CD14-positive monocyte (primary cell): Measurements from ENCODE around the gene DHX40. TPM values are rescaled to one million over a fixed set of nuclear protein-coding genes. Genes with fewer than 3 reads are reported as not detected.

Experiments
- DNase-seq, 3 donors: peaks; one replicate each; pipeline ENCODE4 v3.0.0-alpha.2; 2011 to 2022
- H2AFZ ChIP-seq: 2 replicates; pipeline ENCODE4 v1.6.0; 2012; ENCODE audit warnings: mild to moderate bottlenecking, low read depth, low read length, inconsistent platforms; ENCODE audit not compliant: insufficient read depth, poor library complexity, severe bottlenecking
- H3K27ac ChIP-seq, 2 donors: 1 replicate in 1 of 2; 2 replicates in 1 of 2; pipeline ENCODE4 v1.5.1; 2012 to 2013; ENCODE audit warnings: low read length in 2 of 2, control low read depth in 1 of 2, inconsistent platforms in 1 of 2, low read depth in 1 of 2, mild to moderate bottlenecking in 1 of 2
- H3K27me3 ChIP-seq, 2 donors: one replicate each; pipeline versions ENCODE4 v1.6.0 to v1.6.1; 2011 to 2013; ENCODE audit warnings: low read length in 2 of 2; ENCODE audit not compliant: control insufficient read depth in 2 of 2, insufficient read depth in 2 of 2
- H3K36me3 ChIP-seq, 2 donors: replicated peaks in 1 of 2; 1 replicate in 1 of 2; 2 replicates in 1 of 2; pipeline versions ENCODE4 v1.5.1 to v1.6.1; 2012 to 2013; ENCODE audit warnings: low read length in 2 of 2, control low read depth in 1 of 2, inconsistent platforms in 1 of 2, mild to moderate bottlenecking in 1 of 2; ENCODE audit not compliant: insufficient read depth in 2 of 2, control insufficient read depth in 1 of 2
- H3K4me1 ChIP-seq, 2 donors: 1 replicate in 1 of 2; 2 replicates in 1 of 2; pipeline versions ENCODE4 v1.5.1 to v1.6.1; 2012 to 2013; ENCODE audit warnings: low read length in 2 of 2, control low read depth in 1 of 2, inconsistent platforms in 1 of 2, mild to moderate bottlenecking in 1 of 2, moderate library complexity in 1 of 2; ENCODE audit not compliant: insufficient read depth in 2 of 2, control insufficient read depth in 1 of 2
- H3K4me2 ChIP-seq: replicated peaks from 2 replicates; pipeline ENCODE3; 2012; ENCODE audit warnings: low read length, moderate library complexity, mild to moderate bottlenecking; ENCODE audit not compliant: poor library complexity, severe bottlenecking; ENCODE audit errors: extremely low read depth
- H3K4me3 ChIP-seq, 3 experiments: fragments of 200-600 bp in 1 of 3; sonication (generic) in 1 of 3; replicated peaks in 1 of 3; 1 replicate in 2 of 3; 2 replicates in 1 of 3; pipeline ENCODE4 v1.5.1; 2011 to 2013; ENCODE audit warnings: low read length in 3 of 3, mild to moderate bottlenecking in 3 of 3, control low read depth in 2 of 3, low read depth in 2 of 3, inconsistent platforms in 1 of 3, moderate library complexity in 1 of 3
- H3K79me2 ChIP-seq: 2 replicates; pipeline ENCODE4 v1.6.0; 2012; ENCODE audit warnings: mild to moderate bottlenecking, control low read depth, inconsistent platforms, low read length, moderate library complexity; ENCODE audit not compliant: insufficient read depth
- H3K9ac ChIP-seq: 2 replicates; pipeline ENCODE4 v1.6.0; 2017; ENCODE audit warnings: low read length, mild to moderate bottlenecking; ENCODE audit not compliant: insufficient read depth, poor library complexity, severe bottlenecking
- H3K9me3 ChIP-seq, 2 donors: replicated peaks in 1 of 2; 1 replicate in 1 of 2; 2 replicates in 1 of 2; pipeline versions ENCODE4 v1.5.1 to v1.6.1; 2012 to 2013; ENCODE audit warnings: low read length in 2 of 2, control low read depth in 1 of 2; ENCODE audit not compliant: control insufficient read depth in 1 of 2, insufficient read depth in 1 of 2
- H4K20me1 ChIP-seq: 2 replicates; pipeline ENCODE4 v1.6.0; 2012; ENCODE audit warnings: mild to moderate bottlenecking, low read length, control low read depth, moderate library complexity; ENCODE audit not compliant: insufficient read depth
- H3K27ac Mint-ChIP-seq, 7 donors: one replicate each; pipeline ENCODE4 v1.8.0; 2020; ENCODE audit warnings: mild to moderate bottlenecking in 7 of 7, mixed read lengths in 7 of 7, moderate library complexity in 6 of 7, inconsistent platforms in 2 of 7
- H3K27me3 Mint-ChIP-seq, 3 donors: one replicate each; pipeline ENCODE4 v1.8.0; 2021 to 2022; ENCODE audit warnings: low read depth in 3 of 3, mild to moderate bottlenecking in 3 of 3, mixed read lengths in 3 of 3, moderate library complexity in 3 of 3, inconsistent platforms in 1 of 3
- H3K36me3 Mint-ChIP-seq, 2 donors: one replicate each; pipeline ENCODE4 v1.8.0; 2020; ENCODE audit warnings: mixed read lengths in 2 of 2, inconsistent platforms in 1 of 2, mild to moderate bottlenecking in 1 of 2
- H3K4me1 Mint-ChIP-seq: one replicate; pipeline ENCODE4 v1.8.0; 2020; ENCODE audit warnings: mild to moderate bottlenecking, mixed read lengths
- H3K4me3 Mint-ChIP-seq, 2 donors: one replicate each; pipeline ENCODE4 v1.8.0; 2020; ENCODE audit warnings: mild to moderate bottlenecking in 2 of 2, mixed read lengths in 2 of 2, moderate library complexity in 1 of 2
- H3K9me3 Mint-ChIP-seq, 7 donors: one replicate each; pipeline ENCODE4 v1.8.0; 2020 to 2022; ENCODE audit warnings: mixed read lengths in 7 of 7, mild to moderate bottlenecking in 6 of 7, moderate library complexity in 6 of 7, inconsistent platforms in 2 of 7
- WGBS: methylation state at CpG from one replicate; pipeline ENCODE4 v1.1.5; 2013; ENCODE audit warnings: missing lambda C conversion rate; ENCODE audit not compliant: insufficient coverage; 5-methylcytosine and 5-hydroxymethylcytosine counted together
- intact Hi-C, 2 donors: fragments of 100-400 bp; cut with micrococcal nuclease; formaldehyde crosslinking; loops; one replicate each; pipeline versions ENCODE4 v1.15.0 to v1.15.1; 2023
- polyA plus RNA-seq, 3 donors: library from polyadenylated mRNA; depleted of rRNA in 1 of 3; unstranded in 2 of 3; stranded (reverse) in 1 of 3; fragments of 300-500 nt in 2 of 3; fragments of >200 nt in 1 of 3; fragmentation: Illumina TruSeq in 2 of 3; gene quantifications; 1 replicate in 2 of 3; 2 replicates in 1 of 3; pipeline ENCODE4 v1.2.3, GENCODE V29; 2012 to 2021
- TF ChIP-seq, protein P1 (sequence below): fragments of 200-600 bp; IDR thresholded peaks from one replicate; pipeline ENCODE4 v1.8.0; 2022; ENCODE audit warnings: antibody characterized with exemption, mild to moderate bottlenecking

DHX40 gene
- polyA plus RNA-seq, 3 donors = 12.4 to 22.0 (median 21.0) TPM

DNA sequence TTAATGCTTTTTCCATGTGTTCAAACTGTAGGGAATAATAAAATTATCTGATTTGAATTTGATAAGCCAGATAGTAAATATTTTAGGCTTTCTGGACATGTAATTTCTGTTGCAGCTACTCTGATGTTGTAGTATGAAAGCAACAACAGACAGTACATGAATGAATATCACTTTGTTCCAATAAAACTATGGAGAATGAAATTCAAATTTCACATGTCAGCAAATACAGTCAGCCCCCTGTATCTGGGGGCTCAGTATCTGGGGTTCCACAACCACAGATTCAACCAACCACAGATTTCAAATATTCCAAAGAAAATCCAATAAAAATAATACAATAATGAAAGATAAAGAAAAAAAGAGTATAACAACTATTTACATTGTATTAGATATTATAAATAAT, 46.1 kb downstream of the DHX40 start:
- no peaks in the 10 kb centered on the region for H3K4me1 ChIP-seq
- H2AFZ ChIP-seq = no peak overlapping the region
- H3K27me3 ChIP-seq = no peaks in the 10 kb centered on the region
- DNase-seq = no peak
- H3K36me3 Mint-ChIP-seq = peaks cover 29 to 30% of the 10 kb centered on the region in 2 donors
- H3K27ac Mint-ChIP-seq = no peak overlapping the region
- H3K4me3 Mint-ChIP-seq = no peak overlapping the region
- H3K9me3 Mint-ChIP-seq = no peaks in the 10 kb centered on the region
- no peaks in the 10 kb centered on the region for H4K20me1 ChIP-seq
- H3K79me2 ChIP-seq = no peaks in the 10 kb centered on the region
- peaks cover 20 to 34% of the 10 kb centered on the region in 2 donors for H3K36me3 ChIP-seq
- H3K4me1 Mint-ChIP-seq = peaks cover 2% of the 10 kb centered on the region
- no peak overlapping the region for H3K9ac ChIP-seq
- no peaks in the 10 kb centered on the region for H3K27me3 Mint-ChIP-seq
- H3K9me3 ChIP-seq = no peaks in the 10 kb centered on the region
- TF ChIP-seq, protein P1, sequence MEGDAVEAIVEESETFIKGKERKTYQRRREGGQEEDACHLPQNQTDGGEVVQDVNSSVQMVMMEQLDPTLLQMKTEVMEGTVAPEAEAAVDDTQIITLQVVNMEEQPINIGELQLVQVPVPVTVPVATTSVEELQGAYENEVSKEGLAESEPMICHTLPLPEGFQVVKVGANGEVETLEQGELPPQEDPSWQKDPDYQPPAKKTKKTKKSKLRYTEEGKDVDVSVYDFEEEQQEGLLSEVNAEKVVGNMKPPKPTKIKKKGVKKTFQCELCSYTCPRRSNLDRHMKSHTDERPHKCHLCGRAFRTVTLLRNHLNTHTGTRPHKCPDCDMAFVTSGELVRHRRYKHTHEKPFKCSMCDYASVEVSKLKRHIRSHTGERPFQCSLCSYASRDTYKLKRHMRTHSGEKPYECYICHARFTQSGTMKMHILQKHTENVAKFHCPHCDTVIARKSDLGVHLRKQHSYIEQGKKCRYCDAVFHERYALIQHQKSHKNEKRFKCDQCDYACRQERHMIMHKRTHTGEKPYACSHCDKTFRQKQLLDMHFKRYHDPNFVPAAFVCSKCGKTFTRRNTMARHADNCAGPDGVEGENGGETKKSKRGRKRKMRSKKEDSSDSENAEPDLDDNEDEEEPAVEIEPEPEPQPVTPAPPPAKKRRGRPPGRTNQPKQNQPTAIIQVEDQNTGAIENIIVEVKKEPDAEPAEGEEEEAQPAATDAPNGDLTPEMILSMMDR = no peak
- no peak overlapping the region for H3K4me3 ChIP-seq
- H3K4me2 ChIP-seq = no peak overlapping the region
- H3K27ac ChIP-seq = no peak overlapping the region
- intact Hi-C loops = no loop called here

DNA sequence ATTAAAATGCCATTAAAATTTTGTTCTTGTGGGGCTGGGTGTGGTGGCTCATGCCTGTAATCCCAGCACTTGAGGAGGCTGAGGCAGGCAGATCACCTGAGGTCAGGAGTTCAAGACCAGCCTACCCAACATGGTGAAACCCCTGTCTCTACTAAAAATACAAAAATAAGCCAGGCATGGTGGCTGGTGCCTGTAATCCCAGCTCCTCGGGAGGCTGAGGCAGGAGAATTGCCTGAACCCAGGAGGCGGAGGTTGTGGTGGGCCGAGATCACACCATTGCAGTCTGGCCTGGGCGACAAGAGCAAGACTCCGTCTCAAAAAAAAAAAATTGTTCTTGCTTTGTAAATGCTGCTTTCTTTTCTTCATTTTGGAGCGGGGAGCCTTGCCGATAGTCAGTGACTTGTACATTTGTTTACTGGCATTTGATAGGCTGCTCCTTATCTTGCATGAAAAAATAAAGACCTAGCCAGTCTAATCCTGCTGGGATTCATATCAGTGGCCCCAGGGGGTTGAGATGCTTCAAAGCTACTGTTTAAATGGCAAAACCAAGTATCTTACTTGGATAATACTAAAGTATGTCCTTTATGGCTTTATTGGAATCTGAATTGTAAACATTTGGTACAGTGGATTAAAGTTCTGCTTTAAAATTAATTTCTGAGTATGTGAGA, 51.0 kb downstream of the DHX40 start:
- Histone ChIP-seq H3K79me2 (peaks cover 30% of the 10 kb centered on the region), H3K27ac (no peak overlapping the region), H3K9me3 (no peaks in the 10 kb centered on the region), H2AFZ (no peak overlapping the region), H3K4me2 (no peak overlapping the region), H4K20me1 (peaks cover 8% of the 10 kb centered on the region), H3K4me1 (peaks cover 16 to 20% of the 10 kb centered on the region in 2 donors), H3K36me3 (no peaks in the 10 kb centered on the region), H3K9ac (no peak overlapping the region), H3K4me3 (no peak overlapping the region), H3K27me3 (no peaks in the 10 kb centered on the region)
- DNase-seq = no peak
- intact Hi-C loops = loop anchor here in 1 of 2 donors (5.0 kb wide), 1 partner anchor 51 kb away; no protein-coding TSS in a partner anchor
- Mint-ChIP-seq H3K9me3 (no peaks in the 10 kb centered on the region), H3K27ac (no peak overlapping the region), H3K36me3 (peaks cover 0 to 3% of the 10 kb centered on the region in 2 donors), H3K4me1 (peaks cover 16% of the 10 kb centered on the region), H3K27me3 (peaks cover 0 to 1% (median 0%) of the 10 kb centered on the region in 3 donors), H3K4me3 (no peak overlapping the region)
- WGBS = 97% methylated on average over 7 of the region's 7 CpGs
- TF ChIP-seq, protein P1 = no peak
